GM18870 (cell line): ENCODE data around the gene WDR54.
"Not testable (repeated sequence)": the region's sequence is repeated elsewhere in the genome, so short reads cannot be mapped to it uniquely, and the experiment has no call there.

ENCODE experiments used
- ATAC-seq: cut with Tn5 transposase; IDR thresholded peaks from one replicate; pipeline ENCODE4 v1.9.1; 2021; ENCODE audit warnings: moderate library complexity; ENCODE audit not compliant: unreplicated experiment

WDR54 gene

DNA sequence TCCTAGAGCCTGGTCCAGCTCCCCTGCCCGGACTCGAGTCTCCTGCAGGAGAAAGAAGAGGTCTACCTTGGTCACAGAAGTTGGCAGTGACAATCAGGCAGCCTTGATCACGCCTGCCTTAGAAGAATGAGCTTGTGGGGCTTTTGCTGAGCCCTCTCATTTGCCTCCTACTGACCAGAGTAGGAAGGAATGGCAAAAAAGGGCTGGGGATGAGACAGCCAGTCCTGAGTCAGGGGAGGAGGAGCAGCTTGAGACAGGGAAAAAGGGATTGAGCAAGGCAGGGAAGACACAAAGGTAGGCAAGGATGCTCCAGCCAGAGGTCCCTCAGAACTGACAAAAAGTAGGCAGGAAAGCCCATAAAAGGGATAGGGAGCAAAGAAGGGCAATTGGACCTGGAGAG lies 6.0 kb downstream of the WDR54 start:
- no peak for ATAC-seq

DNA sequence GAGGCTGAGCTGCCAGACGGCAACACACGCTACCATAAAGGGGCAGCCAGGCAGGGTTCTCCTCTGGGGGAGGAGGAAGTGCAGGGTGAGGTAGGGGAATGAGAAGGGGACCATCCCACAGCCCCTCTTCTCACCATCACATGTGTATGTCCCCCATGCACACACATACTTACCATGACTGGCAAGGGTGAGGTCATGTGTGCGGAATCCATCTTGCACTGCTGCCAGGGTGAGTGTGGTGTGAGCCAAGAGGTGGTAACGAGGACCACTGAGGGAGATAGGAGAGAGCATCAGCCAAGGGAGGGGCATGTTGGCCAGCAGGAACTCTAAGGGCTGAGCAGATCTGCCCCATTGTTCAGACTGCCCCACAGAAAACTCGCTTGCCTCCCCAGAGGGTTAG lies 7.1 kb downstream of the WDR54 start:
- no peak for ATAC-seq

DNA sequence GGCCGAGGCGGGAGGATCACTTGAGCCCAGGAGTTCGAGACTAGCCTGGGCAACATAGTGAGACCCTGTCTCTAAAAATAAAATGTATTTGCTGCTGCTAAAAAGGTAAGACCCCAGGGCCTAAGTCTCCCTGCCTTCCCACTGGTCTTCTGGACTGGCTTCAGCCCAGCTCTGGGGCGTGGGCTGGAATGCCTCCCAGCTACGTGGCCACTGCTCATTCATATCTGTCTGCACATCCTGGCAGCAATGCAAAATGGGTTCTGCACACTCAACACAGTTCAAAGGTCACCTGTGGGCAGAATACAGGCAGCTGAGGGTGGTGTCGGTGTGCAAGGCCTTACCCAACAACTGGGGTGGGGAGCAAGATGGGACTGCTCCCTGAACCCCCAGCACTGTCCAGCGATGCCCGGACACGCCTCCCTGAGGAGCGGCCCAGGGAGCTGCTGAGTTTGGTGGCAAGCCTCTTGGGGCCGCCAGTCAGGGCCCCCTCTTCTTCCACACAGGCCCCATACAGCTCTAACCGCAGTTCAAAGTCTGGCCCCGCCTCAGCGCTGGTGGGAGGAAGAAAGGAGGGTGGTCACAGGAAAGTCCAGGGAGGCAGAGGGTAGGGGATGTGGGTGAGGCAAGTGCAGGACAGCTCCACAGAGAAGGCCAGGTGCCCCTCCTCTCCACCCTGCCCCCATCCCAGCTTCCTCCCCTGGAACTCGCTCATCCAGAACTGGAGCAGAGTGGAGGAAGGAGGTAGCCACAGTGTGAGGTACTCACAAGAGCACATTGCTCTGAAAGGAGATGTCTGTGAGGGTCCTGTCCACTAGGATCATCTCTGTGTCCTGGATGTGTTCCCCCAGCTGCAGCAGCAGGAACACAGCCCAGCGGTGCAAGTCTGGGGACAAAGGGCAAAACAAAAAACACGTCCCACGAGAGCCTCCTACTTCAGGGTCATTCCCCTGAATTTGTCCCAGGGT lies 8.2 kb downstream of the WDR54 start:
- no peak for ATAC-seq

DNA sequence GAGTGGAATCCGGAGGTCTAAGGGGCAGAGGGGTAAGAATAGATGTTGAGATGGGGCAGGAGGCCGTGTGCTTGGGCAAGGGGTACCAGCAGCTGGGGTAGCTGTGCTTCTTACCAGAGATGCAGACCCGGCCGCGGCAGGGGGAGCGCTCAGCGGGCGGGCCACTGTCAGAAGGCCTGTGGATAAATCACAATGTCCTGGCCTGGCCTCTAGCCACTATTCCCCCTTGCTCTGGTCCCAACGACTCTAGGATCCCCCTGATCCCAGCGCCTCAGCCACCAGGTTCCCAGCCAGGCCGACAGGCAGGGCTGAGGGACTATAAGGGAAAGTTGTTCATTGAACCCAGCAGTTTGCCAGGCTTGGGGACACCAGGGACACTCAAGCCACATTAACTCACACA lies 9.0 kb downstream of the WDR54 start:
- ATAC-seq, result no peak

DNA sequence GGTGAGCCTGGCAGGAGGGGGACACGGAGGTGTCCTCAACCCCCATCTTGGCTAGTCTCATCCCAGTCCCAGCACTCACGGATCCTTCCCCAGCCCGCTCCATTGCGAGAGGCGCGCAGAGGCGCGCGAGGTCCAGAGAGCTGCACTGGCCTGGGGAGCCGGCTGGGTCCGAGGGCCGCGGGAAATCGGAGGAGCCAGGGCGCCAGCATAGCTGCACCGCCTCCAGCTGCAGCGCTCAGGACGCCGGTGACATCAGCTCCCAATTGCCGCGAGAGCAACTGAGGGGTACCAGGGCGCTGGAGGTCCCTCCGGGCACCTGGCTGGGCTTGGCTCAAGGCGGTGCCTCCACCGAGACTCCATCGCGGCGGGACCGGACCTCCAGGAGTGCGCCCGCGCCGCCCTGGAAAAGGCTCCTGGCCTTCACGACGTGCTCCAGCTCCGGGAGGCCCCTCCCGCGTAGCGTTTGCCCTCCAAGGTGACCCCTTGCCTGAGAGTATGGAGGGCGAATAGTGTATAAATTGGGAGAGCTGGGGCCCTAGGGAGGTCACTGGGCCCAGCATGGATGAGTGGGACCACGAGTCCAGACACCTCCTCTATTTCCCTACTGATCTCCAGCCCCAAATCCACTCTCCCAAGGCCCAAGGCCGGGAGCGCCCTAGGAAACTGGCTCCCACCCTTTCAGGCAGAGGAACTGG lies 14.7 kb downstream of the WDR54 start:
- ATAC-seq, result no peak

DNA sequence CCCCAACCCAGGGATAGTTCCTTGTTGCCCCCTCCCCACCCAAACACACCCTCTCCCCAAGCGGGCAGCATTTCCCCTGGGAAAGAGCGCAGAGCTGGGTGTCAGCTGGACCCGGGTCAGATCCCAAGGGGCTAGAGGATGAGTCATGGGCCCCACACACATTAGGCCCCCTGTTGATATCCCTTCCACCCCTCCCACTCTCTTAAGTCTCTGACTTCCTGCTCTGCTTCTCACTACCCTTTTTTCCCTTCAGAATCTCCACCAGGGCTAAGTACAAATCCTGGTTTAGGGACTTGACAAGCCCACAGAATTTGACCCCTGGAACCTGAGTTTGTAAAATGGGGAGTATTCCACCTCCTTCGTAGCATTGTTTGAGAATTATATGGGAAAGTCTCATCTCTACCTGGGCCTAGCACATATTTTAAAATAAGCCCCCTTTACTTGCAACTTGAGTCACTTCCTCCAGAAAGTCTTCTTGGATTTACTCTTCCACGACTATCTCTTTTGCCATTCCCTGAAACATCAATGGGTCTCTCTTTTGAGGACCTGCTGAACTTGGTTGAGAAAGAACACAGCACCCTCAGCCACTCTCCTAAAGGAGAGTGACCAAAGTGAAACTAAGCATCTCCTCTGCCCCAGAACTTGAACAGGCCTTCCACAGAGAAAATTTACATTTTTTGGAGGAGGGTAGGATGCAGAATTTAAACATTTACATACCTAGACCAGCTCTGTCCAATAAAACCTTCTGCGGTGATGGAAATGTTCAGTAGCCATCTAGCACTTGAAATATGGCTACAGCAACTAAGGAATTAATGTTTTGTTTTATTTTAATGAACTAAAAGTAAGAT lies 15.5 kb downstream of the WDR54 start:
- no peak for ATAC-seq

DNA sequence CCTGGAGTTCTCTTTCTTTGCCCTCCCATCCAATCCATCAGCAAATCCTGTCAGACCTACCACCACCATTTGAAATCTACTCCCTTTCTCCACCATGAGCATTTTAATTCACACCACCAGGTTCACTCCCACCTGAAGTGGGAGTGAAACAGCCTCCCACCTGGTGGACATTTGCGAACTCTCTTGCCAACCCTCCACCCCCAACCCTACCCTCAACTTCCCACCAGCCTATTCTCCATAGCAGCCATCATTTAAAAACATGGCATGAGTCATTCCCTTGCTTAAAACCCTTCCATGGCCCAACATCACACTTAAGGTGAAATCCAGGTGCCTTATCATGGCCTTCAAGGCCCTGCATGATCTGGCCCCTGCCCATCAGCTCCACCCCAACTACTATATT lies 16.7 kb downstream of the WDR54 start:
- no peak for ATAC-seq

DNA sequence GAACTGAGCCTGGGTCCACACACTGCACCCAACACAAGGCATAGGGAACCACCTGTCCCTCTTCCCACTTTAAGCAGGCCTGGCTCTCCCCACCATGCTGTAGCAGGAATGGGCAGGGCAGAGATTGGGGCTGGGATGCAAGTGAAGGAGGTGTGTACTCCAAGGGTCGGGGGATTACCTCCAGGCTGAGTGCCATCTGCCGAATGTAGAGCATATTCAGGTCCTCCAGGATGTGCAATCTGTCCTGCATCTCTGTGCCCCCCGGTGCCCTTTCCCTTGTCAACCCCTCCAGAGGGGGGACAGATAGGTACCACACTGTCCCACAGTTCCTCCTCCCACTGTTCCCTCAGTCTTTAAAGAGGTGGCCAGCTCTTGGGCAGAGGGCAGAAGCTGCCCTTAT lies 17.8 kb downstream of the WDR54 start:
- no peak for ATAC-seq

DNA sequence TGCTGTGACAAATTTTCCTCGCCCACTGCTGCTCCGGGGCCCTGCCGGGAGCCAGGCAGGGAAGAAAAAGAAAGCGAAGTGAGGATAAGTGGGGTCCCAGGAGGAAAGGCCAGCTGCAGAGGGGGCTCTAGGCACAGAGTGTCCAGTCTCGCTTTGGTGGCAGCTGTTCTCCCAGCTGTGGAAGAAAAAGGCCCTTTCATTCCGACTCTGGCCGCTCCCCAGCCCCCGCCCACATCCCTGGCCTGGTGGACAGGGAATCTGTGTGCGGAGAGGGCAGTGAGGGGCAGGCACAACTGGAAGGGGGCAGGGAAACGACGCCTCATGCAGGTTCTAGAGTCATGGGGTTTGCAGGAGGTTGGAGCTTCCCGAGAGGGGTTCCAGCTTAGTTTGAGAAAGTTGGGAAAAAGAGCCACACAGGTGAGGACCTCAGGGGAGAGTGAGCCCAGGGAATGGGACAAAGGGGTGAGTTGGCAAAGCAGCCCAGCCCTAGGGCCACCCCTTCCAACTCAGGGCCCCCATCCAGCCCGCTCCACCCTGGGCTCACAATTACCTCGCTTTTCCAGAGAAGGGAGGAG lies 18.4 kb downstream of the WDR54 start:
- ATAC-seq, result no peak

DNA sequence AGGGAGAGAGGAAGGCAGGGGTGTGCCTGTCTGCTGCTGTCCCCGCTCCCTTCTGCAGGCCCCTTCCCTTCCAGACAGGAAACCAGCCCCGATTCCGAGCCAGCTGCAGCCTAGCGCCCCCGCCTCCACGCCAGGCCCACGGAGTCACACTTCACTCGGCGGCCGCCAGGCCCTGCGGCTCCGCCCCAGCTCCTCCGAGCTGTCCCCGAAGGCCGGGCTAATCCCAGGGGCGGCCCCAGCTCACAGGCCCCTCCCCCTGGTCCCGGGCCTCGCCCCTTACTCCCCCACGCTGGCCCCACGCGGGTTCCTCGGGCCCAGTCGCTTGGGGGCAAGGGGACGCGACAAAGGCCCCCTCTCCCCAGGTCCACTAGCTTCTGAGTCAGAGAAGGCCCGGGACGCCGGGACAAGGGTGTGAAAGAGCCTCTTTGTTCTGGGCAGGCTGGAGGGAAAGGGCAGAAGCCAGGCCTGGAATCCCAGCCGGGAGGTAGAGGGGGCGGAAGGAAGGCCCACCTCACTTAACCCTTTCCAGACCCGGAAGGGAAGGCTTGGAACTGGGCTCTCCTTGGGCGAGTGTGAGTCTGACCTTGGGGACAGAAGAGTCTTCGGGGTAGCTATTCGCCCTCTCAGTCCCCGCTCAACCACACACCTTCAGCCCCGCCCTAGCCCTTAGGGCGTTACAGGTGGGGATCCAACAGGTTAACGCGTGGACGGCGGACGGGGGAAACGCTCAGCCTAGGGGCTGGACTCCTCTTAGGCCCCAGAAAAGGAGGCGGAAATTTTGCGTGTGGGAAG lies 19.0 kb downstream of the WDR54 start:
- peak; percentile 46 for ATAC-seq

DNA sequence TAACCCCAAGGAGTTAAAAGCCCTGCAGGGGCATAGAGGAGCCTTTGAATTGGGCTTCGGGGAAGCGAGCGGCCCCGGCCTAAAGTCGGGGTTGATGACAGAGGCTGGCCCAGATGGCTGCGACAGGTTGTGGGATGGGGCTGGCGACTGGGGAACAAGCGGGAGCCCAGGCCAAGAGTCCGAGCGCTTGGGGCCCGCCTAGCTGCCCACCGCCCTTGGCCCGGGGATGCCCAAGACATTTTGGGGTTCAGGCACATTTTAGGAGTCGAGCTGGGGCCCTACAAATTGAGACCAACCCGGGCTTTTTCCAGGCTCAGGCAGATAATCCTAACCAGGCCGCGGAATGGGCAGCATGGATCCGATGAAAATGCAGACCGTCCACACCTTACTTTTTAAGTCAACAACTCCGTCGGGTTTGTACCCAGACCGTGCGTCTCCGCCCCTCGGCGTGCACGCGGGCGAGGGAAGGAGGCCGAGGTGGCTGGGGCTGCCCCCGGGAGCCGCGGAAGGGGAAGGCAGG lies 19.7 kb downstream of the WDR54 start:
- ATAC-seq, result no peak

DNA sequence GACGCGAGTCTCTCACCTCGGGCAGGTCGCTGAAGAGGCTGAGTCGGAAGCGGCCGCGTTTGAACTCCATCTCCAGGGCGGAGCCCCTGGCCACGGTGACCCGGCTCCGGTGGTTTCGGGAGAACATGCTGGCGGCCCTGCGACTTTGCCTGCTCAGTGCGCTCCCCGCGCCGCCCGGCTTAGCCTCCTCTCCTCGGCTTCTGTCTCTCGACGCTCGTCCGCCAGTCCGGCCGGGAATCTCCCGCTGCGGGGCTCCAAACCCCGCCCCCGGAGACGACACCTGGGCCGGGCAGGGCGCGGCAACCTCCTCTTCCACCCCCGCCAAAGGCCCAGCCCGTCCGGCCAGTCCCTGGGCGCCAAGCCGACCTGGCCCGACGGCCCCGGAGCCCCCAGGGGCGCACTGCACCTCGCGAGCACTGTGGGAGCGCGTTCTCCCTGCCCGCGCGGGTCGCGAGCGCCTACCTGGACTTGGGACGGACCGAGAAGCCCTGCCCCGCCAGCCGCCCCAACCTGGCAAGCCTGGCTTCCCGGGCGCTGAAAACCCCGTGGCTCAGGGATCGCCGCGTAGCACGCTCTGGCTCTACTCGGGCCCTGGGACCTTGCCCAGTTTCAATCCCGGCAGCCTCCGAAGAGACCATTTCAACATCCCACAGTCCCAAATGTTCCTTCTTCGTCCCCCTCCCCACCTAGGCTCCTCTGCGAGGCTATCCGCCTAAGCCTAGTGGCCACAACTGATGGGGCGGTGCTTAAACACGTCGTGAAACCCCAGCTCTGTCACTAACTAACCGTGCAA lies 20.4 kb downstream of the WDR54 start, which contains the start of gene RTKN:
RTKN (minus strand) TSS at position 248 of the 793 bp plus-strand sequence; CDS start at position 127, 121 bp downstream.
- no peak for ATAC-seq

DNA sequence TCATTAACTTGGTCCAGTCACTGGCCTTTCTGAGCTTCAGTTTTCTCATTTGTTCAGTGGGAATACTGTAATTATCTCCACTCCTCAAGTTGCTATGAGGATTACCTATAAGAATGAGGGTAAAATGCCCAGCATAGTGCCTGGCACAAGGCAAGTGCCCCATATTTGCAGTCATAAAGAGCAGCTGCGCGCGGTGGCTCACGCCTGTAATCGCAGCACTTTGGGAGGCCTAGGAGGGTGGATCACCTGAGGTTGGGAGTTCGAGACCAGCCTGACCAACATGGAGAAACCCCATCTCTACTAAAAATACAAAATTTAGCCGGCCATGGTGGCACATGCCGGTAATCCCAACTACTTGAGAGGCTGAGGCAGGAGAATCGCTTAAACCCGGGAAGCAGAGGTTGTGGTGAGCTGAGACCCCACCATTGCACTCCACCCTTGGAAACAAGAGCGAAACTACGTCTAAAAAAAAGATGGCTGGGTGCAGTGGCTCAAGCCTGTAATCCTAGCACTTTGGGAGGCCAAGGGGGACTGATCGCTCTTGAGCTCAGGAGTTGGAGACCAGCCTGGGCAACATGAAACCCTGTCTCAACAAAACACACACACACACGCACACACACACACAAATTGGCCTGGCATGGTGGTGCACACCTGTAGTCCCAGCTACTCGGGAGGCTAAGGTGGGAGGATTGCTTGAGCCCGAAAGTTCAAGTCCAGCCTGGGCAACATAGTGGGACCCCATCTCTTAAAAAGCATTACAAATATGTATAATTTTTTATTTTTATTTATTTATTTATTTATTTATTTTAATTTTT lies 21.2 kb downstream of the WDR54 start:
- not testable (repeated sequence) for ATAC-seq

DNA sequence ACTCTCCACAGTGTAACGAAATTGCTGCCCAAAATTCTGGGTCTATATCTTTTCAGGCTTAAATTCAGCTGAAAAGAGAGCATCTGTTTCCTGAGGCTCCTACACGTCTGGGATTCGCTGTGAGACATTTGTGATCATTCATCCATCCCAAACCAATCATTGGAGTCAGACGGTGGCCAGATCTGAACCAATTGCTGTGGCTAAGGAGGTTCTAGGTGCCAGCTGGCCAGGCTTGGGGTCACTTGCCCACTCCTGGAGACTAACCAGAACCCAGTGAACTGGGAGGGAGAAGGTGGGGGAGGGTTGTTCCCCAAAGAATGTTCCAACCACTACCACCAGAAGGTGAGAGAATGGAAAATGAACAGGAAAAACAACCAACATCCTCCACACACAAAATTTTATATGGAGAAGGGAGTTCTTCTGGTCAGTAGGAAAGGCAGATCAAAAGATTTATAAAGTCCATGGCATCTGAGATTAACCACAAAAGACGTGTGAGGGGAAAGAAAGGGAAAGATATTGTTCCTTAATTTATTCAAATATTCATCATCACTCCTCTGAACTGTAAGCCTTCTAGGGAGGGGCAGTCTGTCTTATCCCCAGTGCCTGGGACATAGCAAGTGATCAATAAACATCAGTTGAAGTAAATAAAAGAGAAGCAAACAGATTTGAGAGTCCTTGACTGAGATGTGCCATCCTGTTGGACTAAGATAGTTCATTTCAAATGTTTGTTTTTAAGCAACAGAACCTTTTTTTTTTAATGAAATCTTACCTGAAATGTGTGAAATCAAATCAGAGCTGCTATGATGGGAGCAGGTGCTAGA lies 23.2 kb downstream of the WDR54 start:
- no peak for ATAC-seq

DNA sequence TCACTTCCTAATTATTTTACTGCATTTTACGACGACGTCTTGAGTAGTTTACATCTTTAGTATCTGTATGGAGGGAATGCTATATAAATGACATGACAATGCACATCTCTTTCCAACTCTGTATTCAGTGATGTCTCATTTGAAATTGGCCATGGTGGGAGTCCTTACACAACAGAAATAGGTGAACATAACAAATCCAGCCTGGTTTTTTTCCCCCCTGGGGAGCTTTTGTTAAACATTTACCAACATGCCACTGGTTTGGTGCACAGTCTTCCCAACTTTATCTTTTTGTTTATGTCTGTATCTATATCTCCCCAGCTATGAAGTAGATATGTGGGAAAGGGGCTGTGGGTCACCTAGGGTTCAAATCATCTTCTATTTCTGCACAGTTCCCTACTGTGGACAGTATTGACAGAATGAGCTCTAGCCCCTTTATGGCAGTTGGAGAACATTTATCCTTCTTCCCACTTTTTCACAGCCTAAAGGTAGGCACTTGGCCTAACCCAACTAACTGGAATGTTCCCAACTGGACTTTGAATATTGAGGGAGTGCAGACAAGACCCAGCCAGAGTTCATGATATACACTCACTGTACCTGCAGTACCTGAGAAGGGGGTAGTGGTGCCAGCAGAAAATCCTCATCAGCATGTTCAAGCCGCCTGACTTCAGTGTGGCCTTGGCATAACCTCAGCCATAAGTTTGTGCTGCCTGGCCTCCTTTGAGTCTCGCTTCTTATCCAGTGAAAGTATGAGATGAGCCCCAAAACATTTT lies 25.9 kb downstream of the WDR54 start:
- no peak for ATAC-seq

DNA sequence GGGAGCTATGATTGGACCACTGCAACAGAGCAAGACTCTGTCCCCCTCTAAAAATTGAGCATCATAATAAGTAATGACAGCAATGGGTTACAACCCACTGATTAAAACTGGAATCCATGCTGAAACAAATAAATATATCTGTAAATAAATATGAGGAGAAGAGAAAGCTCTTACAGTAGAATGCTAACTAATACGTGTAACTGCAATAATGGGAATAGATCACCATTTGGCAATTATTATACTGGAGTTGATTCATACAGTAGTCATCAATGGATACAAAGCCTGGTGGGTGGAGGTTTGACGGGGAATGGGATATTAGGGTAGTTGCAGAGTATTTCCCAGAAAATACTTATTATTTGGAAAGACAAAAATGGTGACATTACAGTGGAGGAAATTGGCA lies 27.2 kb downstream of the WDR54 start:
- no peak for ATAC-seq
